ENCODE results near the gene R3HDM2. TPM values are rescaled to one million over a fixed set of nuclear protein-coding genes. Genes with fewer than 3 reads are reported as not detected.

Gene R3HDM2
- total RNA-seq, 1 donor from 2014 or later, result 3.9 TPM

GRCh38 chr12:57467212-57467874, 36.5 kb upstream of the R3HDM2 start:
- DNase-seq (ENCODE audit: low spot score), result no peak

GRCh38 chr12:57465747-57466505, 35.1 kb upstream of the R3HDM2 start:
- DNase-seq (ENCODE audit: low spot score), result no peak

GRCh38 chr12:57465030-57465746, 34.3 kb upstream of the R3HDM2 start:
- DNase-seq (ENCODE audit: low spot score), result no peak

- no peak for DNase-seq (ENCODE audit: low spot score)
Observed at GRCh38 chr12:57464569-57464968, 33.7 kb upstream of the R3HDM2 start.

GRCh38 chr12:57462912-57463253, 32.0 kb upstream of the R3HDM2 start:
- no peak for DNase-seq (ENCODE audit: low spot score)

GRCh38 chr12:57462251-57462911, 31.5 kb upstream of the R3HDM2 start:
- DNase-seq (ENCODE audit: low spot score), result peak; percentile 90

GRCh38 chr12:57461917-57462250, 31.0 kb upstream of the R3HDM2 start:
- peak; percentile 25 for DNase-seq (ENCODE audit: low spot score)

GRCh38 chr12:57461276-57461916, 30.6 kb upstream of the R3HDM2 start:
- DNase-seq (ENCODE audit: low spot score), result peak; percentile 48

GRCh38 chr12:57460841-57461275, 30.0 kb upstream of the R3HDM2 start:
- no peak for DNase-seq (ENCODE audit: low spot score)

GRCh38 chr12:57460468-57460784, 29.6 kb upstream of the R3HDM2 start:
- no peak for DNase-seq (ENCODE audit: low spot score)

GRCh38 chr12:57459750-57460467, 29.1 kb upstream of the R3HDM2 start, which contains the start of gene GLI1:
GLI1 (plus strand) TSS chr12:57459785; CDS start chr12:57463692, 3,907 bp downstream.
- DNase-seq (ENCODE audit: low spot score), result no peak

GRCh38 chr12:57459055-57459749, 28.4 kb upstream of the R3HDM2 start:
- peak; percentile 99 for DNase-seq (ENCODE audit: low spot score)

- no peak for DNase-seq (ENCODE audit: low spot score)
Observed at GRCh38 chr12:57458665-57459054, 27.8 kb upstream of the R3HDM2 start.

GRCh38 chr12:57456737-57457490, 26.1 kb upstream of the R3HDM2 start:
- DNase-seq (ENCODE audit: low spot score), result no peak

- DNase-seq (ENCODE audit: low spot score), result peak; percentile 30
Observed at GRCh38 chr12:57456145-57456700, 25.4 kb upstream of the R3HDM2 start.

- no peak for DNase-seq (ENCODE audit: low spot score)
Observed at GRCh38 chr12:57455374-57456144, 24.7 kb upstream of the R3HDM2 start.

- no peak for DNase-seq (ENCODE audit: low spot score)
Observed at GRCh38 chr12:57454566-57455373, 23.9 kb upstream of the R3HDM2 start, which contains the start of gene INHBE. INHBE (plus strand) TSS chr12:57455307; CDS start chr12:57455537, 230 bp downstream.

- DNase-seq (ENCODE audit: low spot score), result no peak
Observed at GRCh38 chr12:57454213-57454565, 23.3 kb upstream of the R3HDM2 start.

Data from umbilical cord (tissue), 2 donors.